HPDE6-E6E7 (cell line): Measurements from ENCODE around the gene FAU.

Source experiments
- DNase-seq: peaks from one replicate; pipeline ENCODE4 v3.0.0; 2011; ENCODE audit warnings: missing footprints; ENCODE audit errors: extremely low spot score

Gene FAU

DNA sequence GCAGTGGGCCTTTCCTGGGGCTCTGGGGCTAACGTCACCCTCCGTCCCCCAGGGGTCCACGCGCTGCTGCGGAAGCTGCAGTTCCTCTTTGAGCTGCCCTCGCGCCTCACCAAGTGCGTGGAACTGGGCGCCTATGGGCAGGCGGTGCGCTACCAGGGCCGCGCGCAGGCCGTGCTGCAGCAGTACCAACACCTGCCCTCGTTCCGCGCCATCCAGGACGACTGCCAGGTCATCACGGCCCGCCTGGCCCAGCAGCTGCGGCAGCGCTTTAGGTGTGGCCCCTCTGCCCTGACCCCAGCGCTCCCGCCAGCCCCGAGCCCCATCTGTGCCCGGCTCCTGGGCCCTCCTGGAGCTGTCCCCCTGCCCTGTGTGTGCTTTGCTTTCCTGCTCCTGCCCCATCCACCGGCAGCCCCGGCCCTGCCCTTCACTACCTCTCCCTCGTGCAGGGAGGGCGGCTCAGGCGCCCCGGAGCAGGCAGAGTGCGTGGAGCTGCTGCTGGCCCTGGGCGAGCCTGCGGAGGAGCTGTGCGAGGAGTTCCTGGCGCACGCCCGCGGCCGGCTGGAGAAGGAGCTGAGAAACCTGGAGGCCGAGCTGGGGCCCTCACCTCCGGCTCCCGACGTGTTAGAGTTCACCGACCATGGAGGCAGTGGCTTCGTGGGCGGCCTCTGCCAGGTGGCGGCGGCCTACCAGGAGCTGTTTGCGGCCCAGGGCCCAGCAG is 14.0 kb downstream of the FAU start:
- DNase-seq = no peak

DNA sequence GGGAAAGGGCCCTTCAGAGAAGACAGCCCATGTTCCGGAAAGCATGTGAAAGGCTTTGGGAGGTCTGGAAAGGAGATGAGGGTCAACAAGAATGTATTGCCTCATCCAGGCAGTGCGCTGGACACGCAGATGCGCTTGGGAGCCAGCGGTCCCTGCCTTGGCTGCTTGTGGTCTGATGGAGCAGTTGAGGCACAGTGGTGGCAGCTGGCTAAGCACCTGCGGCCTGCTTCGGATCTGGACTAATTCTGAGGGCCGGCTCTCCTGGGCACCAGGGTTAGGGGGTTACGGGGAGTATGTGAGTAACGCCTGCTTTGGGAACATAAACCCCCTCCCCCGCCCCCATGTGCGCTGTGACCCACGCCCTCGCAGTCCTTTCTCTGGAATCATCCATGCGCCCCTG is 14.9 kb downstream of the FAU start:
- DNase-seq = no peak

DNA sequence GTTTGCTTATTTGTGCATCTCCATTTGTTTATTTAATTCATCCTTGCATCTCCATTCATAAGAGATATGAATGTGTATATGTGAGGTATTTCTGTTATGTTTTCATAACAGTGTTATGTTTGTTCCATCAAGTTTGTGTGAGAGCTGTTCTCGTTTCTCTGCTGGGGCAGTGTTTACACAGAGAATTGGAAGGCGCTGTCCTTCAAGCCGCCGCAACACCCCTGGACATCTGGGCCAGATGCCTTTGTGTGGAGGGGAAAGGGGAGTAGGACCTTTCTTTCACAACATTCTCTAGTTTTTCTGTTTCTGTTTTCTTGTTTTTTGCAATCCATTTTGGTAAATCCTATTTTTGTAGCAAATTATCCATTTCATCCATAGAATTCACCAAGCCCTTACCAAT is 17.3 kb downstream of the FAU start:
- DNase-seq = no peak

DNA sequence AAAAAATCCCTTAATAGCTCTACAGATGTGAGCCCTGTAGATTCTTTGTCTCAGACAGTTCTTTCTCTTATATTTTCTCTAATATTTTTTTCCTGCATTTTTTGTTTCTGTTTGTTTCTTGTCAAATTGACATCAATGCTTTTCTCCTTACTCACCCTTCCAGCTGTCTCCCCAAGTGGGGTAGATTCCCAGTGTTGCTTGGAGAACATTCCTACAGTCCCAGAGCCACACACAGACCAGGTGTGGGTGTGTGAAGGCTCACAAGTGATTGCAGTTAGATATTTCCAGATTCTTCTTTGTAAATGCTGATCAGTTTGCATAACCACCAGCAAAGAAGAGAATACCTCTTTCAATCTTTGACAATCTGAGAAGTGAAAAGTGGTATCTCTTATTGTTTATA is 18.5 kb downstream of the FAU start:
- no peak for DNase-seq

DNA sequence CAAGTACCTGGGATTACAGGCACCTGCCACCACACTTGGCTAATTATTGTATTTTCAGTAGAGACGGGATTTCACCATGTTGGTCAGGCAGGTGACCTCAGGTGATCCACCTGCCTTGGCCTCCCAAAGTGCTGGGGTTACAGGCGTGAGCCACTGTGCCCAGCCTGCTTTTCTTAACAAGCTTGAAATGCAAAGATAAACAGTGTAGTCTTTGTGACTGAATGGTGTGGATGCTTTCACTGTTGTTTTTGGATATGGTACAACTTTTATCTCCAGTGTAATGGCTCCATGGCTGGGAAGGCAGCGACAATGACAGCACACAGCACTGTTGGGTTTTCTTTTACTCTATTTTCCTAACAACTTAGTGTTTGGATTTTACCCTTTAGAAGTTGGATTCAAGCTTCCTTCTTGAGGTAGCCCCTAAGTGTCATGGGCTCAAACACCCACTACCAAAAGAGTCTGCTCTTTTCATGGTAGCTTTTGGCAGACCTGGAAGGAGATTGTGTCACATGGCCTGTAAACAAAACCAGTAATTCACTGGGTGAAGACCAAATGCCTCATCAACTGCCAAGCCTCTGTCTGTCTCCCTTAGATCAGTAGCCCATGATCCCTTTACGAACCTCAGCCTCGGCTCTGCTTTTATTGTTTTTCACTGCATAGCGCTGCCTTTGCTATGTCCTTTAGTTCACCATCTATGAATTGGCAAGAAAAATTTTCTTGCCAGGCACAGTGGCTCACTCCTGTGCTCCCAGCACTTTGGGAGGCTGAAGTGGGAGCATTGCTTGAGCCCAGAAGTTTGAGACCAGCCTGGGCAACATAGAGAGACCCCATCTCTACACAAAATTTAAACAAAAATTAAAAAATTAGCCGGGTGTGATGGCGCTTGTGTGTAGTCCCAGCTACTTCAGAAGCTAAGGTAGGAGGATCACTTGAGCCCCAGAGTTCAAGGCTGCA is 19.5 kb downstream of the FAU start:
- no peak for DNase-seq

DNA sequence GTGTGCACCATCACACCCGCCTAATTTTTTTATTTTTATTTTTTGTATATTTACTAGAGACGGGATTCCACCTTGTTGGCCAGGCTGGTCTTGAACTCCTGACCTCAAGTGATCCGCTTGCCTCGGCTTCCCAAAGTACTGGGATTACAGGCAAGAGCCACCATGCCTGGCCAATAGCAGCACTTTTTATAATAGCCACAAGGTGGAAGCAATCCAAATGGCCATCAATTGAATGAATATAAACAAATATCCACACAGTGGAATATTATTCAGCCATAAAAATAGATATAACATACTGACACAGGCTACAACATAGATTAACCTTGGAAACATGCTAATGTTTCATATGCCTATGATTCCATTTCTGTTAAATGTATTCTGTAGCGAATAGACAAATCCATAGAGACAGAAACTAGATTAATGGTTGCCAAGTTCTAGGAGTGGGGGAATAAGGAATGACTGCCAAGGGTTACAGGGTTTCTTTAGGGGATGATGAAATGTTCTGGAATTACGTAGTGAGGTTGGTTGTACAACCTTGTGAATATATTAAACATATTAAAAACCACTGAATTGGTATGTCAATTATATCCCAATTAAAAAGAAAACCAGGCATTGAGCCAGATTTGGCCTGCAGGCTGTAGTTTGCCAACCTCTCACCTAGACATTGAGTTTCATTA is 21.1 kb downstream of the FAU start:
- no peak for DNase-seq

DNA sequence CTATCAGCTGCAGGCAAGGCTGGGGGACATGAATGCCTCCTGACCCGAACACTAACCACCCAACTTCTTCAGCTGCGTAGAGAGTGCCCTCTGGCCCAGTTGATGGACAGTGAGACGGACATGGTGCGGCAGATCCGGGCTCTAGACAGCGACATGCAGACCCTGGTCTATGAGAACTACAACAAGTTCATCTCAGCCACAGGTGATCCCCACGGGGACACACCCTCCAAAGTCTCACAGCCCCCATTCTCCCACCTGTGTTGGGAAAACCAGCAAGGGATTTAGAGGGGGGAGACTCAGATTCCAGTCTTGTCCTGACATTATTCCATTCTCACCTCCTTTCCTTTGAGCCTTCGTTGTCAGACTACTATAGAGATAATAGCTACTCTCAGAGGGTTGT is 25.0 kb downstream of the FAU start:
- DNase-seq = no peak

DNA sequence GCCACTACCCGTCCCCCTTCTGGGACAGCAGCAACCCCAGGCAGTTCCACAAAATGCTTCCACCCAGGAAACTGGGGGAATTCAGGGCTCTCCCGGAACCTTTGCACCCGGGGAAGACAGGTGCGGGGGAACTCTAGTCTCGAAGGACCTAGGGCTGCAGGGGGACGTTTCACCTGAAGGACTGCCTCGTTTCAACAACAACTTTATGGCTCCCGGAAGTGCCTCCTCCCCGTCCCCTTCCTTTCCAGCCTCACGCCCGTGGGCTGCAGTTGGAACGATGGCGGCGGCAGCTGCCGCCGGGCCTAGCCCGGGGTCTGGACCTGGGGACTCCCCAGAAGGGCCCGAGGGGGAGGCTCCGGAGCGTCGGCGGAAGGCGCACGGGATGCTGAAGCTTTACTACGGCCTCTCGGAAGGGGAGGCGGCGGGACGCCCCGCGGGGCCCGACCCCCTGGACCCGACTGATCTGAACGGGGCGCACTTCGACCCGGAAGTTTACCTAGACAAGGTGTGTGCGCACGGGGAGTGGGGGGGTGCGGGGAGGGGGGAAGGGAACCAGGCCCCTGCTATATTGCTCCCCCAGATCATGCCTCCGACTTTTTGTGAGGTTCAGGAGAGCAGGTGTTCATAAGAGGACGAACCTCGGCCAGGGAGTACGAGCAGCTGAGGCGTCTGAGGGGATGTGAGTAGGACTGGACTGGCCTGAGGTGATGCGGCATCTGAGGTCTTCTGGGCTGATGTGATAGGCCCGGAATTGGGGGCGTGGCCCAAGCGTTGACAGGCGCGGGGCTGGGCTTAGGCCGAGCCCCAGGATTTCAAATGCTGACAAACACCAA is 25.7 kb downstream of the FAU start, which contains the start of gene VPS51:
Gene VPS51, plus strand, starts transcription at position 241 of the 833 bp plus-strand sequence. Its CDS starts 37 bp downstream, at position 278.
- DNase-seq = peak; percentile 96

DNA sequence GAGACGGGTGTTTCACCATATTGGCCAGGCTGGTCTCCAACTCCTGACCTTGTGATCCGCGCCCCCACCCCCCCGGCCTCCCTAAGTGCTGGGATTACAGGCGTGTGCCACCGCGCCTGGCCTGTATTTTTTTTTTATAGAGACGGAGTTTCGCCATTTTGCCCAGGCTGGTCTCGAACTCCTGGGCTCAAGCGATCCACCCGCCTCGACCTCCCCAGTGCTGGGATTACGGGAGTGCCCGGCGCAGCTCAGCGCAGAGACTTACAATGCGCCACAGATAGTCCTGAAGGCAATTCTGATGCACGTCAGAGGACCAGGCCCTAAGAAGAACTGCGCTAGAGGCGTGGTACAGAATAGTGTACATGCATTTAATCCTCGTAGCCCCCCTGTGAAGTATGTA is 26.5 kb downstream of the FAU start:
- DNase-seq = no peak

DNA sequence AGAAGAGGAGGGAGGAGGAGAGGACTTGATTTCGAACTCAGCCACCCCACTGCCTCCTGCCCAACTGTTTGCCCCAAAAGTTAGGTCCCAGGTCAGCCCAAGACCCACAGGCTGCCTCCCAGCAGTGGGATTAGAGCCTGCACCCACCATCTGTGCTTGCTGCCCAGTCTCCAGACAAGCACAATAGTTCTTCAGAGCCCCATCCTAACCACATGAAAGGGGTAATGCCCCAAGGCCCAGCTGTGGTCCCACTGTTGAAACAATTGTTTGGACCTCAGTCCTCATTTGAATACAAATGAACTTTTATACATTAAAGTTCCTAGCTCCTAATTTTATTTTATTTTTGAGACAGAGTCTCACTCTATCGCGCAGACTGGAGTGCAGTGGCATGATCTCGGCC is 31.3 kb downstream of the FAU start:
- no peak for DNase-seq

DNA sequence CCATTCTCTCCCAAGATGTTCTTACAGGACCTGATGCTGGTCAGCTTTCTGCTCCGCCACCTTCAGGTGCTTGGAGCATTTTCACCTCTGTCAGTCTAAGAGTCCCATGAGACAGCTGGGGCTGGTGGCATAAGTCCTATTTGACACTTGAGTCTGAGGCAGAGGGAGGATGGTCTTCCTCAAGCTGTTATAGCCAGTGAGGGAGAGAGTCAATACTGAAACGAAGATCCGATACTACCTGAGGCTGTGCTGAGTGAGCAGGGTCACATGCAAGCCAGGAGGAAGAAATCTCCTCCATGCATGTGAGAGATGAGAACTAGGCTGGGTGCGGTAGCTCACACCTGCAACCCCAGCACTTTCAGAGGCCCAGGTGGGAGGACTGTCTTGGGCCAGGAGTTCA is 32.3 kb downstream of the FAU start:
- DNase-seq = no peak

DNA sequence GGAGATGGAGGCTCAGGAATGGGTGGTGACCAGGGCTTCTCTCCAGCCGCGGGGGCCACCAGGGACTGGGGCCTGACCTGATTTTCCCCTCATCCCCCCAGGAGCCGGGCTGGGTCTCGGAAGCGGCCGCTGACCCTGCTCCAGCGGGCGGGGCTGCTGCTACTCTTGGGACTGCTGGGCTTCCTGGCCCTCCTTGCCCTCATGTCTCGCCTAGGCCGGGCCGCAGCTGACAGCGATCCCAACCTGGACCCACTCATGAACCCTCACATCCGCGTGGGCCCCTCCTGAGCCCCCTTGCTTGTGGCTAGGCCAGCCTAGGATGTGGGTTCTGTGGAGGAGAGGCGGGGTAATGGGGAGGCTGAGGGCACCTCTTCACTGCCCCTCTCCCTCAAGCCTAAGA is 34.1 kb downstream of the FAU start:
- DNase-seq = no peak

DNA sequence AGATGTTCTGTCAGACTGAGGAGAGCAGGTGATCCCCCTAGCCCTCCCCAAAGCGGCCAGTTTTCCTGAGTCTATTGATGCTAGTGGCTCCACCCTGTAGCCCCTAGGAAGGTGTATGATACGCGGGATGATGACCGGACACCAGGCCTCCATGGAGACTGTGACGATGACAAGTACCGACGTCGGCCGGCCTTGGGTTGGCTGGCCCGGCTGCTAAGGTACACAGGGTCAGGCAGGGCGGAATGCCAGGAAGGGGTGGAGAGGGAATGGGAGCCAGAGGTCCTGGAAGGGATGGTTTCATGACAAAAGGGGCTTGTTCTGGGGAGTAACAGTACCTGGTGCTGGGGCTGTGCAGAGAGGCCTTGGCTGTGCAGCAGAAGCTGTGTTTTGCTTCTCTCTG is 34.7 kb downstream of the FAU start:
- DNase-seq = no peak

DNA sequence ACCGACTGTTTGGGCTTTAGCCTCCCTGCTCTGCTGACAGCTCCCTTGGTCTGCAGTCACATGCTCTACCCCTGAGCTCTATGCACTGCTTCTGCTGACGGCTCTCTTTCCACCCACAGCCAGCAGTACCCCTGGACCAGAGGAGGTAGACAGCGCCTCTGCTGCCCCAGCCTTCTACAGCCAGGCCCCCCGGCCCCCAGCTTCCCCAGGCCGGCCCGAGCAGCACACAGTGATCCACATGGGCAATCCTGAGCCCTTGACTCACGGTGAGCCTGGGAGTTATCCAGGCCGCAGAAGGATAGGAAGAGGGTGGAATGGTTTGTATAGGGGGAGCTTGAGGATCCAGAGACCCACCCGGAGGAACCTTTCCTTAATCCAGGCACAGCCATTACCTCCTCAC is 35.1 kb downstream of the FAU start:
- no peak for DNase-seq

DNA sequence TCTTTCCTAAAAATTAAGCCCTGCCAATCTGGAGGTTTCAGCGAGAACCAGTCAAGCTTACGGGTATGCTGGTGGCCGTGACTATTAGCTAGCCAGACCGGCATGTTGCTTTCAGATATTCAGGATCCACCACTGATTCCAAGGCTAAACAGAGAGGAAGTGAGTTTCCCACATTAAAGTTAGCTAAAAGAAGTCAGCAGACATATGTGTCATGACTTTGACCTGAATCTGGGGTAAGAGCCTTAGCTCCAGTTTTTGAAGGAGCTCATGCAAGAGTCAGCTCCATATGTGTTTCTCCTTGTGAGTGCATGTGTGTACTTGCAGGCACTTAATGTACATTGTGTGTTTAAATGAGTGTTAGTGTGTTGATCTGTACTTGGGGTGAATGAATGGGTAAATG is 36.5 kb downstream of the FAU start:
- no peak for DNase-seq

DNA sequence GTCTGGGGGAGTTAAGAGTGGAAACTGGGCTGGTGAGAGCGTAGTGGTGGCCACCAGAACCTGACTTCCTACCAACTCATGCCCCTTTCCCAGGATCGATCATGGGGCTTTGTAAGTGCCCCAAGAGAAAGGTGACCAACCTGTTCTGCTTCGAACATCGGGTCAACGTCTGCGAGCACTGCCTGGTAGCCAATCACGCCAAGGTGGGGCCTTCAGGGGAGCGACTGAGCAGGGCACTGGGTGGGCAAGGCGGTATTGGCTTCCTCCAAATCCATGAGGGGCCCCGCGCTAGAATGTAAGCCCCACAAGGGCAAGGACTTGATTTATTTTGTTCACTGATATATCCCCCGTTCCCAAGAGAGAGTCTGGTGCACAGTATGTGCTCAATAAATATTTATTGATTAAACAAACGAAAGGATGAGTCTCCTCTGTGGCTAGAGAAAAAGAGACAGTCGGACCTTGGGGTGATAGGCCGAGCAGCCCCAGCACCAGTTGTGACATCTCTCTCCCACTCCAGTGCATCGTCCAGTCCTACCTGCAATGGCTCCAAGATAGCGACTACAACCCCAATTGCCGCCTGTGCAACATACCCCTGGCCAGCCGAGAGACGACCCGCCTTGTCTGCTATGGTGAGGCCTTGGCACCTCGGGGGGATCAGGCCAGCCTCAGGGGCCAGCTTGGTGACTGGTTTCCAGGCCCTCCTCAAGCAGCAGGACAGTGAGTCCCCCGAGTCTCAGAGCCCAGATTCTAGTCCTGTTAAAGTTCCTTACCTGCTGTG is 37.1 kb downstream of the FAU start:
- DNase-seq = no peak

DNA sequence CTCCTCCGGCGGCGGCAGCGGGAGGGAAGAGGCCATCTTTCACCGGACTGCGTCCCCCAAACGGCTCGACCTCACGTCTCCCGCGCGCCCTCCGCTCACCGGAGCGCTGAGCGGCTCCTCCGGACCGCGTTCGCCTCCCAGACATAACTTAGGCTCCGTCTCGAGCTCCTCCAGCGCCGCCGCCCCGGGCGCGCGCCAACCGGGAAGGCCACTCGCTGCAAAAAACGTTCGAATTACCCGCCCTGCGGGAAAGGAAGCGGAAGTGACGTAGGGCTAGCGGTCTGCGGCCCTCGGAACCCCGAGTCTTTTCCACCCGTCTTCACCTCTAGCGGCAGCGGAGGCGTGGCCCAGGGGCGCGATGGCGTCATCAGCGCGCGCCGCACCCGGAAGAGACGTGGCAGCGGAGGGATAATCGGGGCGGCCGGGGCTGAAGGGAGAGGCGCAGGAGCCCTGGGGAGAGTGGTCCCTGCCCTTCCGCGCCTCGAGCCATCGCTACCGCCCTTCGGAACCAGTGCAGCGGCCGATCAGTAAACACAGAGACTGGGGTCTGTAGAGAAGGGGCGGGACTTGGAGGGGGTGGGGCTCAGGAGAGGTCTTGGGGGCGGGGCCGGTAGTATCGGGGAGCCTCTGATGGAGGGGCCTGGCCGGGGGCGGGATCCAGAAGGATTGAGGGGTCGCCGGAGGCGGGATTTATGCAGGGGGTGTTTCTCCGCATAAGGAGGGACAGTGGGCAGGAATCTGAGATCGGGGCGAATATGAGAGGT is 37.9 kb downstream of the FAU start, which contains the start of the genes CDCA5 and ZFPL1:
Gene CDCA5, minus strand, starts transcription at position 207 of the 764 bp plus-strand sequence. Its CDS starts 62 bp downstream, at position 145.
Gene ZFPL1, plus strand, starts transcription at position 389 of the 764 bp plus-strand sequence. CDS start 477 bp downstream, outside the sequence.
- DNase-seq = peak; percentile 98

DNA sequence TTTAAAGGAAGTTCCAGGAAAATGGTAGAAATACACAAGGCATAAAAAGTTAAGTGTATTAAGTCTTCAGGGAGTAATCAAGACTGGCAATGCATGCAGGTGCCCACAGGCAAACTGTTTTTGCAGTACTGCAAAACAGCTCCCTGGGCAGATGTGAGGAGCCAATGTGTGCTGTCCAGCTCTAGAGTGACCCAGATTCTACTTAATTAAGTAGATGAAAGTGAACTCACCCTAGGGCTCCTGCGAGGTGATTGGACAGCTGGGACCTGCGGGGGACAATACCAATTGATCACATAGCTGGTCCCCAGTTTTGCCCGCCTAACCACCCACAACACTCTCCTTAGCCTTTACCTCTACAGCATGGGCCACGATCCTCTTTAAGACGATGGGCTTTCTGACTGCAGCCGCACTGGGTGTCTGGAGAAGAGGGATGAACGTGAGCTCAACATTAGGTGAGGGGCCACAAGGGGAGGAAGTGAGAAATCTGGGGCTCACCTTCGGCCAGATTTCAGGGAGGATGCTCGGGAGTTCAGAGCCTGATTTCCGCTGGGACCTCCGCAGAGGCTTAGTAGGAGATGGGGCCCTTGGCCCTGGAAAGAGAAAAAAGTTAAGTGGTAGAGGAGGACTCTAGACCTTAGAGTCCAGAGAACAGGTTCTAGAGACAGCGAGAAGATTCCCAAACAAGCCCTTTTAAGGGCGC is 38.6 kb downstream of the FAU start:
- no peak for DNase-seq

DNA sequence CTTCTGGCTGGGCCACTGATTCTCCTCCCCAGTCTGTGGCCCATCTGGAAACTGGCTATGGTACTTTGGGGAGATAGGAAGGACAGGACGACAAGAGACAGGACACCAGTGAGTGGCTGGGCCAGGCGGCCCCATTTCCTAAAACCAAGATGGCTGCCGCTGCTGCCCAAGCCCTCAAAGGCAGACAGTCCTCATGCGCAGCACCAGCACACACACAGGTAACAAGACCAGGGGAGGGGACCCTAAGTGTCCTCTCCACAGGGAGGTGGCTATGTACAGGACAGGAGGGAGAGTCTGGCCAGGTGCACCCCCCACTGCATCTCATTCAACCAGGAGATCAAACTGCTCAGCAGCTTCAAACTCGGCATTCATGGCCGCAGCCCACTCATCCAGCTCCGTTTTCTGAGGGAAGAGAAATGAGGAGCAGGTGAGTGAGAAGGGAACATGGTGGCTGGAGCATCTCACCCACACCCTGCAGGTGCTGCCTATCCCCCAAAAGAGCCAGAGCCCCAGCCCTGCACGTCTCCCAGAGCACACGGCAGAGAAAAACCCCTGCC is 43.1 kb downstream of the FAU start:
- no peak for DNase-seq
